GM12872 (cell line): Measurements from ENCODE around the gene VPS26A.

Experiments
- CTCF ChIP-seq: IDR thresholded peaks from 3 replicates; pipeline ENCODE4 v1.5.1; 2011; ENCODE audit warnings: low read depth, mild to moderate bottlenecking, low read length, moderate library complexity; ENCODE audit not compliant: insufficient read depth

Gene VPS26A

DNA sequence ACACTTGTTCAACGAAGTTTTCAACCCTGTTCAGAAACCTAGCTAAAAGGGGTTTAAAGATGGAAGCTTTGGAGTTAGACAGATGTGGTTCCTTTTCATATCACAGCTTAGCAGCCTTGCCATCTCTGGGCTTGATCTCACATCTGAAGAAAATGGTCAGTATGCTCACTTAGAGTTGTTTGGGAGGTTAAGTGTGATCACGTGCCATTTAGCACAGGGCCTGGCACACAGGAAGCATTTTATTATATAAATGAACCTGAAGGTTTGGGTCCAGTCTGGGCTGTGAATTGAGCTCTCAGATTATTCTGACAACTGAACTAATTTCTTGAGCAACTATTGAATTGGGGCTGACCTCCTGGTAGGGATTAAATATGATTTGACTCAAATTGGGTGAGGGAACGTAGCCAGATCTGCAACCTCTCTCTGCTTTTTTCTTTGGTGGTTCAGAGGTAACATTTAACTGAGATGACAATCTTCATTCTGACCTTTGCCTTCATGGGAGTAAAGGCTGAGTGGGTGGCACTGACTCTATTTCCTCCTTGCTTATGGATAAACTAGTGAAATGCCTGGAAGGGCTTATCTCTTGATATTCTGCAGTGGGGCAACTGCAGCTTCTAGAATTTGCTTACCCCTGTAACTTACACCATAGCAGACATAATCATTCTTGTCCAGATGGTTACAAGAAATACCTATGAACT lies 86.0 kb downstream of the VPS26A start:
- TF ChIP-seq CTCF: no peak

- no peak for TF ChIP-seq CTCF
Measured at GRCh38 chr10:69211104-69211503, 87.1 kb downstream of the VPS26A start.

DNA sequence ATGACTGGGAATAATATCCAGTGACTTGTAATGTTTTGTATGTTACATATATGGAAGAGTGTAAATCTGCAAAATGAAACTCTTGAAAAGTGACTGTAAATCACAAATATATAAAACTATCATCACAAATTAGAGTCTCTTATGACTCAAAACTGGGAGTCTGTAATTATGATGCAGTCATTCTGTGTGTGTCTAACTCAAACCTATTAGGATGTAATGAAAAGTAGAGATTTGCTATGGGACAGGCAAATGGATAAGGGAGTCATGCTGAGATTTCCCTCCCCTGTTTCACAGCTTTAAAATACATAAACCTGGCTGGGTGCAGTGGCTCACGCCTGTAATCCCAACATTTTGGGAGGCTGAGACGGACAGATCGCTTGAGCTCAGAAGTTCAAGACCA lies 87.5 kb downstream of the VPS26A start:
- no peak for TF ChIP-seq CTCF

DNA sequence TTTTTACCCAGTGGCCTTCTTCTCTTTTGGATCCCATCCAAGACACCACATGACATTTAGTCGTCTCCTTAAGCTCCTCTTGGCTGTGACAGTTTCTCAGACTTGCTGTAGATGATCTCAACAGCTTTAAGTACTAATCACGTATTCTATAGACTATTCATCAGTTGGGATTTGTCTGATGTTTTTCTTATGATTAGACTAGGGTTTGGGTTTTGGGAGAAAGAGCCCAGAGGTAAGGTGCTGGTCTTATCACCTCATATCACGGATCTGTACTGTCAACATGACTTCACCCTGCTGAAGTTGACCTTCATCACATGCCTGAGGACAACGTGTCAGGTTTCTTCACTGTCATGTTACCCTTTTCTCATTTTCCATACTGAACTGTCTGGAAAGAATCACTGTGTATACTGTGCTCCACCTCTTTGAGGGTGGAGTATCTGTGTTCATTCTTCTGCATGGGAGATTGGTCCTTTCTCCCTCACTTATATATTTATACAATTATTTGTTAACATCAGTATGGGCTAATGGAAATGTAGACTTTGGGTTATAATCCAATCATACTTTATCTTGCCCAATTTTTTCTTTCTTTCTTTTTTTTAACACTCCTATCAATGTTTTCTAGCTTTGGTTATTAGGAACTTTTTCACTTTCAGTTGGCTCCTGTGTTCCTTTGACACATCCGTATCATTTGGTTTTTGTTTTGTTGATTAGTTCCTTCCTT lies 89.8 kb downstream of the VPS26A start:
- no peak for TF ChIP-seq CTCF

GRCh38 chr10:69214666-69215131 lies 90.7 kb downstream of the VPS26A start:
- TF ChIP-seq CTCF: no peak

GRCh38 chr10:69215405-69216171 lies 91.6 kb downstream of the VPS26A start:
- TF ChIP-seq CTCF: no peak

DNA sequence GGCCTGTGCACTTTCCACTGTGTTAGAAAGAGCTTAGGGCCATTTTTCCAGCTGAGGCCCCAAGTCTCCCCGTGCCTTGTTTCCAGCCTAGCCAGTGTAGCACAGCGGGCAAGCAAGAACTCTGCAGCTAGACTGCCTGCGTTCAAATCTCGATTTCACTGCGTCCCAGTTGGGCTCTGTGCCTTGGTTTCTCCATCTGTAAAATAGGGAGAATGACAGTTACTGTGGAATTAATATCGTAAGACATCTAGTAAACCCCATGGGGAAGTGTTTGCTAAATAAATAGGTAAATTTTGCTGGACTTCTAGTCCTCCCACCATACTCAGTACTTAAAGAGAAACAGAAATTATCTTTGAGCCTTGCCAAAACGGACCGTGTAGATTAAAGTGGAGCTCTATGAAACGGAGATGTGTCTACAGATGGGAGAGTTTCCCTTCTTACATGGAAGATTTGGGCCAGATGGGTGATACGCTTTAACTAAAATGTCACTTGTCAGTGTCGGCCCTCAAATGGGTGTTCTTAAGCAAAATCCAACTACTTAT lies 92.7 kb downstream of the VPS26A start:
- no peak for TF ChIP-seq CTCF
